Uterus (tissue), 2 donors: ENCODE measurements around the gene PUDP.

Experiments used
- POLR2A ChIP-seq, 2 donors: fragments of 450-650 bp; IDR thresholded peaks; one replicate each; pipeline ENCODE4 v1.6.1; 2016; ENCODE audit warnings: antibody characterized with exemption in 2 of 2, mild to moderate bottlenecking in 1 of 2, moderate library complexity in 1 of 2
- TF ChIP-seq, protein P1 (sequence below), 4 experiments: fragments of 200-600 bp in 2 of 4; fragments of 450-650 bp in 2 of 4; sonication (generic) in 2 of 4; IDR thresholded peaks; one replicate each; pipeline ENCODE4 v1.5.1; 2016 to 2019; ENCODE audit warnings: antibody characterized with exemption in 4 of 4, mild to moderate bottlenecking in 2 of 4, moderate library complexity in 1 of 4

DNA sequence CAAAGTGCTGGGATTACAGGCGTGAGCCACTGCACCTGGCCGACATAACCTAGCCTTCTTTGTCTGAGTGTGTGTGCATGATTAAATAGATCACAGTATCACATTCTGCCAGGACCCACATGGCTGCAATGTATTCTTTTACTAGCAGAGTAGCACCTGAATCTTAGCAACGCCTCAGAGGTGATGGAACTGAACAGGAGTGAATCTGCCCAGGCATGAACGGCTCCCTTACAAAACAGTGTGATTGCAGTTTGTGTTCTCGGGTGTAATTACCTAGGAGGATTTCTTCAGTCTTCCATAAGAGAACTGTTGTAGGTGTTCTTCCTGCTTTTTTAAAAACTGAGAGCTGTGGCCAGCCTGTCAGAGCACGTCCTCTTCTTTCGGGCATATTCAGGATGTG is 123.1 kb downstream of the PUDP start:
- TF ChIP-seq, protein P1, sequence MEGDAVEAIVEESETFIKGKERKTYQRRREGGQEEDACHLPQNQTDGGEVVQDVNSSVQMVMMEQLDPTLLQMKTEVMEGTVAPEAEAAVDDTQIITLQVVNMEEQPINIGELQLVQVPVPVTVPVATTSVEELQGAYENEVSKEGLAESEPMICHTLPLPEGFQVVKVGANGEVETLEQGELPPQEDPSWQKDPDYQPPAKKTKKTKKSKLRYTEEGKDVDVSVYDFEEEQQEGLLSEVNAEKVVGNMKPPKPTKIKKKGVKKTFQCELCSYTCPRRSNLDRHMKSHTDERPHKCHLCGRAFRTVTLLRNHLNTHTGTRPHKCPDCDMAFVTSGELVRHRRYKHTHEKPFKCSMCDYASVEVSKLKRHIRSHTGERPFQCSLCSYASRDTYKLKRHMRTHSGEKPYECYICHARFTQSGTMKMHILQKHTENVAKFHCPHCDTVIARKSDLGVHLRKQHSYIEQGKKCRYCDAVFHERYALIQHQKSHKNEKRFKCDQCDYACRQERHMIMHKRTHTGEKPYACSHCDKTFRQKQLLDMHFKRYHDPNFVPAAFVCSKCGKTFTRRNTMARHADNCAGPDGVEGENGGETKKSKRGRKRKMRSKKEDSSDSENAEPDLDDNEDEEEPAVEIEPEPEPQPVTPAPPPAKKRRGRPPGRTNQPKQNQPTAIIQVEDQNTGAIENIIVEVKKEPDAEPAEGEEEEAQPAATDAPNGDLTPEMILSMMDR (IDR thresholded peaks at IDR 0.05): no peak
- no peak for TF ChIP-seq POLR2A (IDR thresholded peaks at IDR 0.05)
